Cerebellar nuclear complex (tissue), 1 donor: ENCODE results near the gene SLC16A6.
"Not testable (repeated sequence)": the region's sequence is repeated elsewhere in the genome, so short reads cannot be mapped to it uniquely, and the experiment has no call there.

Experiments used
- DNase-seq, 2 experiments: peaks; one replicate each; lab custom pipeline; 2025; lab: John Stamatoyannopoulos, UW

SLC16A6 gene

GRCh38 chr17:68290955-68291835, at the start of gene SLC16A6, which contains the start of gene ARSG:
SLC16A6 (minus strand) TSS chr17:68291127; CDS start chr17:68278320, 12,807 bp downstream.
ARSG (plus strand) TSS chr17:68291495; CDS start chr17:68307494, 15,999 bp downstream.
- no peak for DNase-seq

GRCh38 chr17:68334393-68334792, 43.5 kb upstream of the SLC16A6 start:
- DNase-seq: no peak

GRCh38 chr17:68331932-68332331, 41.0 kb upstream of the SLC16A6 start:
- DNase-seq: not testable (repeated sequence)

GRCh38 chr17:68329331-68329730, 38.4 kb upstream of the SLC16A6 start:
- DNase-seq: no peak

- no peak for DNase-seq
These were observed 37.7 kb upstream of the SLC16A6 start for GRCh38 chr17:68328676-68329075.

- DNase-seq: no peak
These were observed 37.1 kb upstream of the SLC16A6 start for GRCh38 chr17:68327823-68328557.

- no peak for DNase-seq
These were observed 35.8 kb upstream of the SLC16A6 start for GRCh38 chr17:68326681-68327080.

- DNase-seq: no peak
These were observed 35.0 kb upstream of the SLC16A6 start for GRCh38 chr17:68325961-68326360.

- DNase-seq: no peak
These were observed 33.9 kb upstream of the SLC16A6 start for GRCh38 chr17:68324654-68325336.

GRCh38 chr17:68324114-68324513, 33.2 kb upstream of the SLC16A6 start:
- DNase-seq: no peak

GRCh38 chr17:68322630-68323029, 31.7 kb upstream of the SLC16A6 start:
- no peak for DNase-seq

- DNase-seq: no peak
These were observed 30.6 kb upstream of the SLC16A6 start for GRCh38 chr17:68321556-68321954.

GRCh38 chr17:68320943-68321555, 30.1 kb upstream of the SLC16A6 start:
- DNase-seq: no peak

GRCh38 chr17:68320311-68320865, 29.5 kb upstream of the SLC16A6 start:
- no peak for DNase-seq

- no peak for DNase-seq
These were observed 28.7 kb upstream of the SLC16A6 start for GRCh38 chr17:68319410-68320162.

GRCh38 chr17:68318103-68318991, 27.4 kb upstream of the SLC16A6 start:
- no peak for DNase-seq

- no peak for DNase-seq
These were observed 26.5 kb upstream of the SLC16A6 start for GRCh38 chr17:68317458-68317857.

- DNase-seq: no peak
These were observed 25.0 kb upstream of the SLC16A6 start for GRCh38 chr17:68315930-68316329.

- DNase-seq: no peak
These were observed 24.1 kb upstream of the SLC16A6 start for GRCh38 chr17:68314916-68315535.
